ENCODE results near the gene CHEK1. TPM values are rescaled to one million over a fixed set of nuclear protein-coding genes. Genes with fewer than 3 reads are reported as not detected.
"Not testable (repeated sequence)": the region's sequence is repeated elsewhere in the genome, so short reads cannot be mapped to it uniquely, and the experiment has no call there.

The CHEK1 gene
- 10 to 100 TPM in 6 of 8 experiments, 1 to 10 TPM in 2; 6.5 to 43.4 (median 11.7) TPM for total RNA-seq

DNA sequence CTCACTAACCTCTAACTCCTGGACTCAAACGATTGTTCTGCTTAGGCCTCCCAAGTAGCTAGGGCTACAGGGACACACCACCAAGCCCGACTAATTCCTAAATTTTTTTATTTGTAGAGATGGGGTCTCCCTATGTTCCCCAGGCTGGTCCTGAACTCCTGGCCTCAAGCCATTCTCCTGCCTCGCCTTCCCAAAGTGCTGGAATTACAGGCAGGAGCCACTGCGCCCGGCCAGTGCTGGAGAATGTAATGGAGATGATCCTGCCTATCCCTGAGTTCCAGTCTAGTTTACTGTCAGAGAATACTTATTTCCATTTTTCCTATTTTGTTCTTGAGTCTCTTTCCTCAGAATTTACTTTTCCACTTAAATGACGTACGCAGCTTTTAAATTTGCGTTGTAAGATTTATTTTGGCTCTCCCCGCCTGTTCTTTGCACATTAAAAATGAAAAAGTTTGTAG is at the start of gene CHEK1:
Gene CHEK1, plus strand, starts transcription at position 408 of the 458 bp plus-strand sequence. CDS start 1,606 bp downstream, outside the sequence.
- peak within 1 kb of the TSS; percentile 48 to 77 (median 62) for H3K4me3 ChIP-seq
- peak within 1 kb of the TSS; percentile 95 to 96 for H3K27ac ChIP-seq
- ATAC-seq (replicated peaks in 6 of 8): no peak
- in situ Hi-C loops (cut with MboI; ENCODE audit: low pct_unique_long_range_greater_than_20kb in 2 of 9, low sequenced_read_pairs in 9 of 9, unreplicated experiment in 9 of 9): loop anchor here in 3 of 9 experiments (10.0 to 25.0 kb wide), 2 partner anchors 238 to 250 kb away; no protein-coding TSS in a partner anchor
- 39 to 100% (median 66%) methylated on average over 2 to 7 of the region's 9 CpGs for WGBS, 10 experiments
- peaks cover 11 to 13% of the 10 kb centered on the region in 2 donors for H3K4me1 ChIP-seq (replicated peaks in 1 of 2)

DNA sequence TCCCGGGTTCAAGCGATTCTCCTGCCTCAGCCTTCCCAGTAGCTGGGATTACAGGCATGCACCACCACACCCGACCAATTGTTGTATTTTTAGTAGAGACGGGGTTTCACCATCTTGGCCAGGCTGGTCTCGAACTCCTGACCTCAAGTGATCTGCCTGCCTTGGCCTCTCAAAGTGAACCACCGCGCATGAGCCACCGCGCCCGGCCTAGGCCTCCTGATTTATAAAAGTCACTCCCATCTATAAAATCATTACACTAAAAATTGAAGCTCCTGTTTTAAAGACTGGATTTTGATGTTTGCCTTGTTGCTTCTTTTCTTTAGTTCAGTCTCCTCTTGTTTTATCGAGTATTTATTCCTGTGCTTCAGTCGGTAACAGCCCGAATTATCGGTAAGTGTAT is 47.8 kb upstream of the CHEK1 start:
- 90 to 100% (median 97%) methylated on average over 1 to 14 of the region's 14 CpGs; no CpG with 5 or more reads in 1 of the 10 experiments for WGBS, 10 experiments
- H3K27ac ChIP-seq; H3K4me1 ChIP-seq (replicated peaks in 1 of 2); in situ Hi-C loops (cut with MboI; ENCODE audit: low pct_unique_long_range_greater_than_20kb in 2 of 9, low sequenced_read_pairs in 9 of 9, unreplicated experiment in 9 of 9); H3K4me3 ChIP-seq; ATAC-seq (replicated peaks in 6 of 8): not testable (repeated sequence)

DNA sequence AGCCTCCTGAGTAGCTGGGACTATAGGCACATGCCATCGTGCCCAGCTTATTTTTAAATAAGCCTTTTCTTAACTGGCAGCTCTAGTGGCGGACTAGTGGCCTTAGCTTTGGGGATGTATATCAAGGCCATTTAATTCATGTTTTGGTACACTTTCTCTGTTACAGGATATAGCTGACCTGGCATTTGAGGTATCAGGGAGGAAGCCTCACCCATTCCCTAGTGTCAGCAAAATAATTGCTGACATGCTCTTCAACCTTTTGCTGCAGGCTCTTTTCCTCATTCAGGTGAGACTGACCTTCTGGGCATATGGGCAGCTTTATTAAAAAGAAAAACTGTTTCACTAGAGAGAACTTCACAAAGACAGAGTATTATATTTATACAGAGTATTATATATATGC is 46.2 kb upstream of the CHEK1 start:
- 70 to 100% (median 100%) methylated on average over 1 to 2 of the region's 2 CpGs; no CpG with 5 or more reads in 4 of the 10 experiments for WGBS, 10 experiments
- in situ Hi-C loops (cut with MboI; ENCODE audit: low pct_unique_long_range_greater_than_20kb in 2 of 9, low sequenced_read_pairs in 9 of 9, unreplicated experiment in 9 of 9): no loop called here
- Histone ChIP-seq H3K27ac (no peak overlapping the region), H3K4me3 (no peak overlapping the region), H3K4me1 (replicated peaks in 1 of 2) (no peaks in the 10 kb centered on the region)
- ATAC-seq (replicated peaks in 6 of 8): no peak

DNA sequence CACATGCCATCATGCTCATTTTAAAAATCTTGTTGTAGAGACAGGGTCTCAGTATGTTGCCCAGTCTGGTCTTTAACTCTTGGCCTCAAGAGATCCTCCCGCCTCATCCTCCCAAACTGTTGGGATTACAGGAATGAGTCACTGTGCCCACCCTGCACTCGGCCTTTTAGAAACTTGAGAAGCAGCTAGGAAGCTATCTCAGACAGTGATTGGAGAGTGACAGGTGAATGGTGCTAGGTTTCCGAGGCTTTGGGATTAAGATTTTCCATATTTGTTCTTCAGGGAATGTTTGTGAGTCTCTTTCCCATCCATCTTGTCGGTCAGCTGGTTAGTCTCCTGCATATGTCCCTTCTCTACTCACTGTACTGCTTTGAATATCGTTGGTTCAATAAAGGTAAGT is 45.2 kb upstream of the CHEK1 start:
- in situ Hi-C loops (cut with MboI; ENCODE audit: low pct_unique_long_range_greater_than_20kb in 2 of 9, low sequenced_read_pairs in 9 of 9, unreplicated experiment in 9 of 9): no loop called here
- H3K27ac ChIP-seq: no peak overlapping the region
- no peak overlapping the region for H3K4me3 ChIP-seq
- no peaks in the 10 kb centered on the region for H3K4me1 ChIP-seq (replicated peaks in 1 of 2)
- 40 to 100% (median 98%) methylated on average over 1 to 4 of the region's 5 CpGs for WGBS, 10 experiments
- ATAC-seq (replicated peaks in 6 of 8): no peak

- ATAC-seq (replicated peaks in 6 of 8): no peak
- no peaks in the 10 kb centered on the region for H3K4me1 ChIP-seq (replicated peaks in 1 of 2)
- no peak overlapping the region for H3K4me3 ChIP-seq
- in situ Hi-C loops (cut with MboI; ENCODE audit: low pct_unique_long_range_greater_than_20kb in 2 of 9, low sequenced_read_pairs in 9 of 9, unreplicated experiment in 9 of 9): no loop called here
- 90 to 100% (median 100%) methylated on average over 1 to 8 of the region's 11 CpGs; no CpG with 5 or more reads in 2 of the 10 experiments for WGBS, 10 experiments
- H3K27ac ChIP-seq: no peak overlapping the region
These were observed 41.5 kb upstream of the CHEK1 start for GRCh38 chr11:125583496-125583895.

DNA sequence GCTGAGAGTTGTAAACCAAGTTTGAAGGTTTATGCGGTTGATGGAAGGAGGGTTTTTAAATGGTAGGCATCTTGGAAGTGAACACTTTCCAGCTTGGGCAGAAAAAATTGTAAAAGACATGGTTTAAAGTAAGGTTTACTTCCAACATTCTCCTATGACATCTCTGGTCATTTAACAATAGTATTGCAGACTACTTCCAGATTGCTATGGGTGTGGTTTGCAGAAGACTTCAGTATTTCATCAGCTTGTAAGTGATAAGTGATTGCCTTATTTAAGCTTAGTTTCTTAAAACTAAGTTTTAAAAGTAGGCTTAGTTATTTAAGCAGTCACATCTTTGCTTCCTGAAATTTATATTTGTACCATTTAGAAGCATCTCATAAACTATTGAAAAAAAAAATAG is 39.5 kb upstream of the CHEK1 start:
- WGBS, 10 experiments: 60 to 100% (median 100%) methylated on average over 1 of the region's 1 CpG; no CpG with 5 or more reads in 3 of the 10 experiments
- Histone ChIP-seq H3K27ac (no peak overlapping the region), H3K4me1 (replicated peaks in 1 of 2) (no peaks in the 10 kb centered on the region), H3K4me3 (no peak overlapping the region)
- ATAC-seq (replicated peaks in 6 of 8): peak in 2 of 8 experiments; percentile 75 to 83
- in situ Hi-C loops (cut with MboI; ENCODE audit: low pct_unique_long_range_greater_than_20kb in 2 of 9, low sequenced_read_pairs in 9 of 9, unreplicated experiment in 9 of 9): no loop called here

- peaks cover 4 to 6% of the 10 kb centered on the region in 2 donors for H3K4me1 ChIP-seq (replicated peaks in 1 of 2)
- 23 to 100% (median 93%) methylated on average over 1 to 3 of the region's 3 CpGs; no CpG with 5 or more reads in 3 of the 10 experiments for WGBS, 10 experiments
- in situ Hi-C loops (cut with MboI; ENCODE audit: low pct_unique_long_range_greater_than_20kb in 2 of 9, low sequenced_read_pairs in 9 of 9, unreplicated experiment in 9 of 9): no loop called here
- ATAC-seq (replicated peaks in 6 of 8): no peak
- H3K27ac ChIP-seq: no peak overlapping the region
- no peak overlapping the region for H3K4me3 ChIP-seq
These were observed 38.3 kb upstream of the CHEK1 start for GRCh38 chr11:125586623-125587022.

DNA sequence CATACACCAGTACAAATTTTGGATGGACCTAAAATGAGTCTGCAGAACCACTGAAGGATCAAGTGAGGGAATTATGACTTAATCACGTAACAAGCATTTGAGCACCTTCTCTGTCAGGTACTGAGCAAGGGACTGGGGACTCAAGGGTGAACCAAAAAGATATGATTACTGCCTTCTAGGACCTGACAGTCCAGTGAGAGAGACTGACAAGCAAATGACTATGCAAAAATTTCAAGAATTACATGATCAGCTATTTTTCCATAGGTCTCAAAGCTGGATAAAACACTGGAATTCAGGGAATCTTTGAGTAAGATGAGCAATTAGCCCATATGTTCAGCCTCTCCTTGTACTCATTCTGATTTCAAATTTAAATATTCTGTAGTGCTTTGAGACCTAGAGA is 37.5 kb upstream of the CHEK1 start:
- Histone ChIP-seq H3K4me3 (no peak overlapping the region), H3K4me1 (replicated peaks in 1 of 2) (peaks cover 4 to 6% of the 10 kb centered on the region in 2 donors), H3K27ac (no peak overlapping the region)
- in situ Hi-C loops (cut with MboI; ENCODE audit: low pct_unique_long_range_greater_than_20kb in 2 of 9, low sequenced_read_pairs in 9 of 9, unreplicated experiment in 9 of 9): no loop called here
- ATAC-seq (replicated peaks in 6 of 8): no peak
- WGBS, 10 experiments: 88 to 100% (median 100%) methylated on average over 1 of the region's 1 CpG; no CpG with 5 or more reads in 4 of the 10 experiments

DNA sequence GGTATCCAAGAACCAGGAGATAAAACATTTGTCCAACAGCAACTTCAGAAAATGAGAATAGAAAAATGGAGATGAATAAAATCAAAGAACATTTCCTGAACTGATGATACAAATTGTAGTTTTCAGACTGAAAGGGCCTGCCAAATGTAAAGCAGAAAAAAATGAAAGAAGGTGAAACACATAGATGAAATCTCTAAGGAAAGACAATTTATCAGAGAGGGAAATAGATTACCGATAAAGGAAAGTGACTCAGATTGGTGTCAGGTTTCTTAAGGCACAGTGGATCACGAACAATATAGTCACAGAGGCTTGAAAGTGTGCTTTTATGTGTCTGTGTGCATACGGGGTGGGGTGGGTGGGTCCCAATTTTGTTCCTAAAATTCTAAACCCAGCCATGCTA is 36.5 kb upstream of the CHEK1 start:
- no peak for ATAC-seq (replicated peaks in 6 of 8)
- Histone ChIP-seq H3K27ac (no peak overlapping the region), H3K4me1 (replicated peaks in 1 of 2) (peaks cover 5 to 7% of the 10 kb centered on the region in 2 donors), H3K4me3 (no peak overlapping the region)
- 0 to 50% (median 14%) methylated on average over 1 to 3 of the region's 3 CpGs; no CpG with 5 or more reads in 2 of the 10 experiments for WGBS, 10 experiments
- in situ Hi-C loops (cut with MboI; ENCODE audit: low pct_unique_long_range_greater_than_20kb in 2 of 9, low sequenced_read_pairs in 9 of 9, unreplicated experiment in 9 of 9): no loop called here

DNA sequence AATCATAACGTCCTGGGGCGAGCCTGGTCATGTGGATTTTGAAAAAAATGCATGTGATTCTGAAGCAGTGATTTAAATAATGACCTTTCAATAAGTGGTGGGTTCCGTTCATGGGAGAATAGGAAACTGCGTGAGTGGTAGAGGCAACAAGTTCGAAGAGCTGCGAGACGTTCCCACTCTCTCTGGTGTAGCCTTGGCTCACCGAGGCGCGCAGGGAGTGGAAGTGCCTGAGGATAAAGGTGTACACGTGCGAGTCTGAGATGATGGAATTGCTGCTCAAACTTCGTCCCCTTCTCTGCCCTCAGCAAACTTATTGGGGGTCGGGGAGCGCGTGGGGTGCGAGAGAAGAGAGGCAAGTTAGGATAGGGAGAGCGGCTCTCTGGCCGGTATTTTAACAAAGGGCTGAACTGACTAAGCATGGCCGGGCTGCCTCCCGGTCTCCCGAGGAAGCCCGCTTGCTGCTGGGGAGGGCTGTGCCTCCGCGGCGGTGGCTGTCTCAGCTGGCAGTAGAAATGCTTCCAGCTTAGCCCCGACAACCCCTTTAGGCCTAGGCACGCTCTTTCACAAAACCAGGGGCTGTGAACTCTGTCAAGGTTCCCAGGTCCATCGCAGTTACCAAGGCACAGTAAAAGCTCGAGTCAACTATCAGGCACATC is 33.2 kb upstream of the CHEK1 start:
- Histone ChIP-seq H3K27ac (peak overlapping the region; percentile 89 to 94), H3K4me1 (replicated peaks in 1 of 2) (peaks cover 13 to 17% of the 10 kb centered on the region in 2 donors), H3K4me3 (peak overlapping the region; percentile 47 to 93 (median 55))
- in situ Hi-C loops (cut with MboI; ENCODE audit: low pct_unique_long_range_greater_than_20kb in 2 of 9, low sequenced_read_pairs in 9 of 9, unreplicated experiment in 9 of 9): no loop called here
- ATAC-seq (replicated peaks in 6 of 8): peak; percentile 6 to 25 (median 12)
- WGBS, 10 experiments: 0 to 90% (median 16%) methylated on average over 2 to 24 of the region's 30 CpGs

DNA sequence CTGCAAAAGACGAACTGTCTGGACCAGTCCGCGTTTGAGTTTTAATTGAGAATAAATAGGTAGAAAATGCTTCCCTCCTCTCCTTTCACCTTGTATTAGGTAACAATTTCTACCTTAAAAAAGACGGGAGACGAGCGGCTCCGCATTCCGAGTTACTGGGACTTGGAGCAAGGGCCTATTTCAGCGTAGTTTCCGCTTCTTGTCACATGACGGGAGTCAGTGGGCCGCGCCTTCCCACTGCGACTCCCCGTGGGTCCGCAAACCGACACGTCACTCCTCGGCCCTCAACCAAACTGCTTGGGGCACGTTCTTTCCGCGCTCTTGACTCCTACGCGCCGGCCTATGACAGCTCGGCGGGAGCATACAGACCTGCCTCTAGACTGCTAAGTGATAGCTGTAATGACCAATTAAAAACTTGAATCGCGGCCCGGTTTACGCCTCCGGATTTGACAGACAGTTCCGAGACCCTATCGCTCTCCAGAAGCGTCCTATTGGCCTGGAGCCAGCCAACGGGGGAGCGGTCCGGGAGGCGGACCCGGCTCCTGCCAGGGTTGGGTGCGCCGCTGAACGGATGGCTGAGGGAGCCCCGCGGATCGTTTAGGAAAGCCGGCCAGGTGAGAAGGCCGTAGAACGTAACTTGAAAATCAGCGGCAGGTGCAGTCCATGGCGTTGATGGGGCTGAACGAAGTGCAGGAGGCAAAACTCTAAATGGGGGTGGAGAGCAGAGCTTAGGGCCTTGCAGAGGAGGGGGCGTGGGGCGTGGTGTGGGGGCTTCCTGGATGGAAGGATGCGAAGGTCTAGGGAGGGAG is 32.5 kb upstream of the CHEK1 start, which contains the start of gene STT3A:
Gene STT3A, plus strand, starts transcription at position 548 of the 809 bp plus-strand sequence. CDS start 3,064 bp downstream, outside the sequence.
- H3K4me1 ChIP-seq (replicated peaks in 1 of 2): peaks cover 13 to 17% of the 10 kb centered on the region in 2 donors
- WGBS, 10 experiments: 0 to 3% (median 2%) methylated on average over 7 to 21 of the region's 55 CpGs; no CpG with 5 or more reads in 2 of the 10 experiments
- peak within 1 kb of the TSS; percentile 63 to 93 (median 87) for H3K4me3 ChIP-seq
- H3K27ac ChIP-seq: peak within 1 kb of the TSS; percentile 90 to 94
- ATAC-seq (replicated peaks in 6 of 8): peak; percentile 88 to 97 (median 95)
- in situ Hi-C loops (cut with MboI; ENCODE audit: low pct_unique_long_range_greater_than_20kb in 2 of 9, low sequenced_read_pairs in 9 of 9, unreplicated experiment in 9 of 9): no loop called here

GRCh38 chr11:125593114-125593820 is 31.7 kb upstream of the CHEK1 start:
- in situ Hi-C loops (cut with MboI; ENCODE audit: low pct_unique_long_range_greater_than_20kb in 2 of 9, low sequenced_read_pairs in 9 of 9, unreplicated experiment in 9 of 9): no loop called here

More at GRCh38 chr11:125593114-125593820, 31.7 kb upstream of the CHEK1 start:
- peaks cover 13 to 17% of the 10 kb centered on the region in 2 donors for H3K4me1 ChIP-seq (replicated peaks in 1 of 2)
- 0 to 4% (median 0%) methylated on average over 1 to 13 of the region's 18 CpGs; no CpG with 5 or more reads in 1 of the 10 experiments for WGBS, 10 experiments
- peak overlapping the region; percentile 63 to 93 (median 87) for H3K4me3 ChIP-seq
- ATAC-seq (replicated peaks in 6 of 8): peak in 4 of 8 experiments; percentile 18 to 43 (median 24)
- H3K27ac ChIP-seq: peak overlapping the region; percentile 90 to 92

All from motor neuron (in vitro differentiated cells).